H1 (cell line): ENCODE measurements around the gene ITGB4. TPM values are rescaled to one million over a fixed set of nuclear protein-coding genes. Genes with fewer than 3 reads are reported as not detected.

Experiments
- CHD7 ChIP-seq: fragments of 300-600 bp; sonication (generic); IDR thresholded peaks from 2 replicates; pipeline ENCODE4 v1.7.1; 2012; ENCODE audit warnings: low read length, moderate library complexity, mild to moderate bottlenecking, inconsistent platforms; ENCODE audit not compliant: insufficient replicate concordance
- MAFK ChIP-seq: IDR thresholded peaks from 2 replicates; pipeline ENCODE4 v1.6.1; 2012; ENCODE audit warnings: low read depth, mild to moderate bottlenecking, improper control_type of control experiment, low read length
- RXRA ChIP-seq: IDR thresholded peaks from 2 replicates; pipeline ENCODE4 v1.6.1; 2011; ENCODE audit warnings: low read depth, mild to moderate bottlenecking, low read length, moderate library complexity; ENCODE audit not compliant: insufficient read depth
- polyA plus RNA-seq, 7 experiments: library from polyadenylated mRNA; depleted of rRNA in 3 of 7; stranded (reverse) in 5 of 7; unstranded in 2 of 7; fragments of >200 nt in 5 of 7; fragments of 200-250 nt in 2 of 7; gene quantifications; 1 replicate in 5 of 7; 2 replicates in 1 of 7; 4 replicates in 1 of 7; pipeline versions ENCODE4 v1.2.1 to v1.2.3, GENCODE V29; 2011 to 2013; ENCODE audit warnings: missing spikeins in 2 of 7, mixed read lengths in 2 of 7
- total RNA-seq: library from RNA; stranded (reverse); fragmentation: NEBNext Ultra II Directional; extraction: Animal tissue kit (Norgen Biotek cat#: 25700); gene quantifications from 2 replicates; pipeline ENCODE4 v1.2.1, GENCODE V29; 2021

ITGB4 gene
- total and polyA plus RNA-seq, 2 of the 8 experiments (the other 6 are each of a cell fraction or from before 2014, with no cell fraction given), result 5.2 to 5.6 TPM

GRCh38 chr17:75691801-75692626 lies 29.2 kb upstream of the ITGB4 start (continued):
- no peak for TF ChIP-seq CHD7
- TF ChIP-seq MAFK, result no peak
- TF ChIP-seq RXRA, result no peak
